ENCODE results near the gene MYL3.
"Not testable (repeated sequence)": the region's sequence is repeated elsewhere in the genome, so short reads cannot be mapped to it uniquely, and the experiment has no call there.

The MYL3 gene

DNA sequence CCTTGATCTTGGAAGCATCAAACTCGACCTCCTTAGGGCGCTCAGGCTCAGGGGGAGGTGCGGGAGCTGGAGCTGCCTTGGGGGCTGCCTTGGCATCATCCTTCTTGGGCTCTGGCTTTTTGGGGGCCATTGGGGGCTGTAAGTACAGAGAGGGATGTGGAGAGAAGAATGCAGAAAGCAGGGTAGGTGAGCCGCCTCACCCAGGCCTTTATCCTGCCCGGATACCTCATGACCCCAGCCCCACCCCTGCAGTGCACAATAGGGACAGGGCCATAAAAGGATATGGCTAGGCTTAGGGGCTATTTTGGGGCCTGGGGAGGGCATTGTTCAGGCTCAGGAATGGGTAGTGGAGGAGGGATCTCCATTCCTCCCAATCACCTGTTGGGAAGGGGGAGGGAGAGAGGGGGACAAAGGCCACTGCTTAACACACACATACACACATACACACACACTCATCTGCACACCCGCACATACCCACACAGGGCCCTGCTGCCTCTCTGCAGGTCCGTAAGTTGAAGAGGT lies at the start of gene MYL3:
Gene MYL3 (minus strand): TSS at position 184 of the 522 bp plus-strand sequence. CDS start 54 bp downstream, at position 130.
- no peak for DNase-seq

DNA sequence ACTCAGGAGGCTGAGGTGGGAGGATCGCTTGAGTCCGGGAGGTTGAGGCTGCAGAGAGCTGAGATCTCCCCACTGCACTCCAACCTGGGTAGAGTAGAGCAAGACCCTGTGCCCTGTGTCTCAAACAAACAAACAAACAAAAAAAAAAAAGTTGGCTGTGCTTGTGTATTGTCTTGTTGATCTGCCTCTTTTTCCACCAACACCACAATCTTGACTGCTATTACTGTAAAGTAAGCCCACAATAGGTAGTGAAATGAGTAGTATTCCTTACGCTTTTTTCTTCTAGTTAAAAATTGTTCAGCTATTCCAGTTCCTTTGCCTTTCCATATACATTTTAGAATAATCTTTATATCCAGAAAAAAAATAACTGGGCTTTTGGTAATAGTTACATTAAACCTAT lies 49.7 kb upstream of the MYL3 start:
- DNase-seq = no peak

DNA sequence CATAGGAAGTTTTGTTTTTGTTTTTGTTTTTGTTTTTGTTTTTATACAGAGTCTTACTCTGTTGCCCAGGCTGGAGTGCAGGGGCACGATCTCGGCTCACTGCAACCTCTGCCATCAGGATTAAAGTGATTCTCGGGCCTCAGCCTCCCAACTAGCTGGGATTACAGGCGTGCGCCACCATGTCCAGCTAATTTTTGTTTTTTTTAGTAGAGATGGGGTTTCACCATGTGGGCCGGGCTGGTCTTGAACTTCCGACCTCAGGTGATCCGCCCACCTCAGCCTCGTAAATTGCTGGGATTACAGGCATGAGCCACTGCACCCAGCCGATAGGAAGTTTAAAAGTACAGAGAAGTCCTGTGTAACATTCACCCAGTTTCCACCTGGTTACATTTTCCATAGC lies 47.7 kb upstream of the MYL3 start:
- DNase-seq = not testable (repeated sequence)

DNA sequence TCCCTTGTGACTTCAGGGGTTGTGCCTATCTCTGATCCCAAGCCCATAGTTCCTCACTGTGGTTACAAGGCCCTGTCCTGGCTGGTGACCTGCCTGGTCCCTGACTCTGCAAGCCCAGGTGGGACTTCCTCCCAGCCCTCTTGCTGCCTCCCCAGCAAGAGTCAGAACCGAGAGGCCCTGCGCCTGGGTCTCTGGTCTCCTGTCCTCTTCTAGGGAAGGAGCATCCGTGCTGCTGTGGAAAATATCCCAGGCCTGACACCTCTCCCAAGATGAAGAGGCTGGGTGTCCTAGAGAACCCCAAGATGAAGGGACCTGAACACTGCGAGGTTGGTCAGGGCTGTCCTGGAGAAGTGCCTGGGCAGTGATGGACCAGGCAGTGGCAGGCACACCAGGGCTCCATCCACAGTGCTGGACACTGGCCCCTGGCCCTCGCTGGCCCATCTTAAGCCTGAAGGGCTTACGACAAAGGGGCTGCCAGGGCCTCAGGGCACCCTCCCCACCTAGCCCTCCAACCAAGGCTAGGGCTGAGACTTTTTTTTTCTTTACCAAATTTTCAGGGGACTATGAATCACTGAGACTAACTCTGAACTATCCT lies 47.0 kb upstream of the MYL3 start:
- no peak for DNase-seq

DNA sequence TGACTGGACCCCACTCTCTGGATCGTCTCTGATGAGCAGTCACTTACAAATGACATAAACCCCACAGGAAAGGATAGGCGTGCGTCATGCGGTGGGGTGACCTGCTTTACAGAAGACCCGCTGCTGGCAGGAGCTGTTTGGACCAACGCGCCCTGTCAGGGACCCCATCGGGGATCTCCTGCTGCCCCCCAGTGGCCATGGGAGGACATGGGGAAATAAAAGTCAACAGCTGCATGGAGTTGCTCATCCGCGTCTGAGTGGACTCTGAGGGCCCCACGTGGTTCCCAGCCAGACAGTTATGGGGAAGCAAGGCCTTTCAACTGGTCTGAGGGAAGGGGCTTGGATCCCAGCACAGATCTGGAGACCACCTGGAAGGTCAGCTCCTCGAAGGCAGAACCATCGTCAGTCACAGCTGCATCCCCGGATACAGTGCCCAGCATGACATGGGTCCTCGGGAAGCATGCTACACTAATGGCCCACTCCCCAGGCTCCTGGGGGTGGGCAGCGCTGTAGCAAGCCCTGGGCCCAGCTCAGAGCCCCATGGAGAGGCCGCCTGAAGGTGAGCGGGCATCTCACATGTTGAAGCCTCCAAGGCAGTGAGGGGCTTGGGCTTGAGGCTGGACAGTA lies 46.4 kb upstream of the MYL3 start:
- peak; percentile 90 for DNase-seq

DNA sequence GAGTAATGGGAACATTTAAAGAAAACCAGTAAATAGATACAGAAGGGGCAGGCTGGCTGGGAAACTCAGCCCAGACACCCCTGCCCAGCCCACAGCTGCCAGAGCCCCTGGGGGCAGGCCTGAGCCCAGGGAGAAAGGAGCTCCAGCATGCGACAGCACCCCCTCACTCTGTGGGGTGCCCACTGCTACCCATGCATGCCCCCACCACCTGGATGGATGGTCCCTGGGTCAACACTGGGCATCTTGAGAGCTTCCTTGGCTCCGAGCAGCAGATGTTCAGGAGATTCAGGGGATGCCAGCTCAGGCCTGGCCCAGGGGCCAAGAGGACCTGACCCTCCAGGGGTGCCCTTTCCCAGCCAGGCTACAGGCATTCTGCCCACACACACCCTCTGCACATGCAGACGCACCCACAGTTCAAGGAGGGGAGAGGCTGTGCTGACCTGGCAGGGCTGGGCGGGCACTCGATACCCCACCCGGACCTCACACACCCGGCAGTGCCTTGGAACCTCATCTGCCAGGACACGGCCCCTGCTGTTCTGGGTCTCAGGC lies 45.8 kb upstream of the MYL3 start:
- DNase-seq = no peak

DNA sequence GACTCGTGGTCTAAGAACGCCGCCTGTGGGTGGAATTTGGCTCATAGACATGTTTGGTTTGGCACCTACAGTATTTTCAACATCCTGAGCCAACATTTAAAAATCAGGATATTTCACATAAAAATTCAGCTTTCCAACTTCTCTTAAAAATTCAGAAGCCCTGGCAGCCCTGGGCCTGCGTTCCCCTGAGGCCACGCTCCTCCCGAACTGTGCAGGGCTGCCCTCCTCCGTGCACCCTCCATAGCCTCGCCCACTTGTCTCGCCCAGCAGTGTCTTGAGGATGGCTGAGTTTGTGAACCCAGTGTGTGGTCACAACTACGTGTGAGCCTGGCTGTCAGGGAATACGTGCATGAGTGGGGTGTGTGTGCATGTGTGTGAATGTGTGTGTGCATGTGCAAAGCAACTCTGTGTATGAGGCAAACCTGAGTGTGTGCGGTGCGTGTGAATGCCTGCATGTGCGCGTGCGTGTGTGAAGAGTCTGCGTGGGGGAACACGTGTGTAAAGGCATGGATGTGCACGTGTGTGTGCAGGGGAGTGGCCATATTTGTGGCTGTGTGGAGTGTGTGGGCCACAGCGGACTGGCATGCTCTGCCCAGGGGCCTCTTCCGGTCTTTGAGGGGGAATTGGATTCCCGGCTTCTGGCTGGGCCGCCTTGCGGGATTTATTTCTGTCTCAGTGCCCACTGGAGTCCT lies 45.2 kb upstream of the MYL3 start:
- peak; percentile 53 for DNase-seq

DNA sequence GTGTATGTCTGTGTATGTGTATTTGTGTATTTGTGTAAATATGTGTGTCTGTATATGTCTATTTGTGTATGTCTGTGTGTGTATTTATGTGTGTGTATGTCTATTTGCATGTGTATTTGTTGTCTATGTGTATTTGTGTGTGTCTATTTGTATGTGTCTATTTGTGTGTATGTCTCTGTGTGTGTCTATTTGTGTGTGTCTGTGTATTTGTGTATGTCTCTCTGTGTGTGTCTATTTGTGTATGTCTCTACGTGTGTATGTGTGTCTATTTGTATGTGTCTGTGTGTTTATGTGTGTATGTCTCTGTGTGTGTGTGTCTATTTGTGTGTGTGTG lies 44.7 kb upstream of the MYL3 start:
- no peak for DNase-seq

DNA sequence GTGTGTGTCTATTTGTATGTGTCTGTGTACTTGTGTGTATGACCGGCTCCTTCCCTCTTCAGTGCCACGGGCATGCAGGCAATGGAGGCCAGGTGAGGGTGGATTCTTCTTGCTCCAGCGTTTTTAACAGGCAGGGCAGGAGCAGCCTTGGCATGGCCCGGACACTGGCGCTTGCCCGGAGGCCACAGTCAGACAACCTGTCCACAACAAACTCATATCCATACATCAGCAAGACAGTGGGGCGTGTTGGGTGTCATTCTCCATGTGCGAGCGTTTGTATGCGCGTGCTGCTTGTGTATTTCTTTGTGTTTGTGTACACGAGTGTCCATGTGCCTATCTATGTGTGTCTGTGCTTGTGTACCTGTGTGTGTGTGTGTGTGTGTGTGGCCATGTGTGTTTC lies 44.0 kb upstream of the MYL3 start:
- no peak for DNase-seq

DNA sequence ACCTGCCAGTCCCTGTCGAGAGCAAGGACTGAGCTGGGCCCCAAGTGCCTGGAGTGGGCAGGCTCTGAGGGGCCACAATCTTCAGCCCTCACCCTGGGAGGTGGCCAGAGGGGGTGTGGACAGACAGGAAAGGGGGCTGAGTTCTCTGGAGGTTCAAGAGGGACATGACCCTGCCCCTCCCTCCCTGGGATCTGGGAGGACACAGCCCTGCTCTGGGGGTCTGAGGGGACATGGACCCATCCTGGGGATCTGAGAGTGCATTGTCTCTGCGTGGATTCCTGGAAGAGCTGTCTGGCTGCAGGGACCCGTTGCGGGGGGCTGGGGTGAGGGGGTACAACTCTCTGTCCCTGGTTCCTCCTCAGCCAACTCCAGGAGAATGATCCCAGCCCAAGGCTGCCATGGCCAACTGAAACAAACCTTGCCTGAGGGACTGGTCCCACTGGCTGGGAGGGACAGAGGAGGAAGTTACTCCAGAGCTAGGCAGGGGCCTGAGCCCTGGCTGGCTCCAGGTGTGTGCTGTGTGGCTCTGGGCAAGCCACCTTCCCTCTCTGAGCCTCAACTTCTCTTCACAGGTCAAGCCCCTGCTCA lies 43.3 kb upstream of the MYL3 start:
- no peak for DNase-seq

DNA sequence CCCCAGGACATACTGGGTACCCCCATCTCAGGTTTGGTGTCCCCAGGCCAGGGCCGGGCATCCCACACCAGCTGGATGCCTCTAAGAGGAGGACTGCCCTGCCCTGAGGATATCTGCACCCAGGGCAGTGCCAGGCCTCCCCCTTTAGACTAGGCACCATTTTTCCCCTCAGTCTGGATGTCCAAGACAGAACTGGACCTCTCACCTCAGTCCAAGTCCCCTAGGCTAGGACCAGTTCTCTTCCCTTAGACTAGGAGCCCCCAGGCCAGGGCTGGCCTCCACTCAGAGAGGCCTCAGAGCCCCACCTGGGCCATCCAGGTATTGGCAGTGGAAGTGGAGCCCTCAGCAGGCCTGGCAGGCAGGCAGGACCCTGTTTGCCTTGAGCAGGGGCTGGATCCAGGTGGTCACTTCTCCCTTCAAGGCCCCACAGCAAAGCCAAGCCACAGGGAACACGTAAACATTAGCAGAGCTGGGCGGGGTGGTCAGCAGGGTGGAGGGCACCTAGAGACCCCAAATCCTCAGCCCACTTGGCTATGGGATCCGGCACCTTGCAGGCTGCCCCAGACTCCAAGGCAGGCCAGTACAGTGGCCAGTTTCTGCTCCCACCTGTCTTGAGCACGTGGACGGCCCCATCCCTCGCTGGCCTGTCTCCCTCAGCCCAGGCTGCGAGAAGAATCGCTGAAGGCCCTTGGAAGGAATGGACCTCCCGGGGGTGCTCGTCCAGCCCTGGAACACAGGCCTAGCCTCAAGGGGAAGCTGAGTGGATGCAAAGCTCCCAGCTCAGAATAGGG lies 42.6 kb upstream of the MYL3 start:
- DNase-seq = no peak

DNA sequence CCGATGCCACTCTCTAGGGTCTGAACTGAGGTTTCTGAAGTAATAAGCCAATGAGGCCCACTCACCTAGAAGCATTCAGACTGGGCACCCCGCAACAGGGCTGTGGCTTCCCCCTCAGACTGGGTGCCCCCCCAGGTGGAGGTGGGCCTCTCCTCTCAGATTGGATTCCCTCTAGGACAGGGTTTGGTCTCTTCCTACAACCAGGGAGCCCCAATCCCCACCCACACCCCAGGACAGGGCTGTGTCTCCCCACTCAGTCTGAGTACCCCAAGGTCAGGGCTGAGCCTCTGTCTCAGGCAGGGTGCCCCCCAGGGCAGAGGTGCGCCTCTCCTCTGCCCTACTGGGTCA lies 41.9 kb upstream of the MYL3 start:
- DNase-seq = no peak

DNA sequence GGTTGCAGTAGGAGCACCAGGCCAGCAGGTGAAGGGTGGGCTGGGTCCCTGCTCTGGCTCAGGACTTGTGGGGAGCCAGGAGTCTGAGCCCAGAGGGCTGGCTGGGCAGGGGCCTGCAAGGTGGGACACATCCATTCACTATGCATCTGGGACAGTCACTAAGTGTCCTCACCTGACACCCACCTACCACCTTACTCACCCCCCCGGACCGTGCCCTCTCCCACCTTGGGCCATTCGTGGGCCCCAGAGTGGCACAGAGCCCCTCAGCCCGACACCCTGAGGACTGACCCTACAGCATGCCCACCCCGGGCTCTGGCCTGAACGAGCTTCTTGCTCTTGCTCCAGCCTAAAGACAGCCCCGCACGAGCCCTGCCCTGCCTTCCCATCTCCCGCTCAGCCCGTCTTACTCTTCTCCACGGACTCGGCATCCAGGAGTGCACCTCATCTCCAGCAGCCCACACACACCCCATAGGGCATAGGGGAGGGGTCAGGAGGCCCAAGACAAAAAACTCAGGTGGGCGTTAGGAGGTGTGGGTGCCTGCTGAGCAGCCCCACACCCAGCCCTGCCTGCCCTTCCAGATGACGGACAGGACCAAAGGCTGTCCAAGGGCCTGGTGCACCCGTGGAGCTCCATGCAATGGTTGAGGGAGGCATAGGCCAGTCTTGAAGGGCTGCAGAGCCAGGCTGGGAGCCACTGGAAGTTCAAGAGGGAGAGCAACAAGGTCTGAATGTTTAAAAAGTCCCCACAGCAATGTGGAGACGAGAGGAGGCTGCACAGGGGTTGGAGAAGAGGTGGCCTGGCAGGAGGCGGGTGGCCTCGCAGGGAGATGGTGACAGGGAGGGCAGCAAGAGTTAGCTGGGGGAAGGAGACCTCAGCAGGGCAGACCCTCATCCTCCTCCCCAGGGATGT lies 41.3 kb upstream of the MYL3 start:
- no peak for DNase-seq

DNA sequence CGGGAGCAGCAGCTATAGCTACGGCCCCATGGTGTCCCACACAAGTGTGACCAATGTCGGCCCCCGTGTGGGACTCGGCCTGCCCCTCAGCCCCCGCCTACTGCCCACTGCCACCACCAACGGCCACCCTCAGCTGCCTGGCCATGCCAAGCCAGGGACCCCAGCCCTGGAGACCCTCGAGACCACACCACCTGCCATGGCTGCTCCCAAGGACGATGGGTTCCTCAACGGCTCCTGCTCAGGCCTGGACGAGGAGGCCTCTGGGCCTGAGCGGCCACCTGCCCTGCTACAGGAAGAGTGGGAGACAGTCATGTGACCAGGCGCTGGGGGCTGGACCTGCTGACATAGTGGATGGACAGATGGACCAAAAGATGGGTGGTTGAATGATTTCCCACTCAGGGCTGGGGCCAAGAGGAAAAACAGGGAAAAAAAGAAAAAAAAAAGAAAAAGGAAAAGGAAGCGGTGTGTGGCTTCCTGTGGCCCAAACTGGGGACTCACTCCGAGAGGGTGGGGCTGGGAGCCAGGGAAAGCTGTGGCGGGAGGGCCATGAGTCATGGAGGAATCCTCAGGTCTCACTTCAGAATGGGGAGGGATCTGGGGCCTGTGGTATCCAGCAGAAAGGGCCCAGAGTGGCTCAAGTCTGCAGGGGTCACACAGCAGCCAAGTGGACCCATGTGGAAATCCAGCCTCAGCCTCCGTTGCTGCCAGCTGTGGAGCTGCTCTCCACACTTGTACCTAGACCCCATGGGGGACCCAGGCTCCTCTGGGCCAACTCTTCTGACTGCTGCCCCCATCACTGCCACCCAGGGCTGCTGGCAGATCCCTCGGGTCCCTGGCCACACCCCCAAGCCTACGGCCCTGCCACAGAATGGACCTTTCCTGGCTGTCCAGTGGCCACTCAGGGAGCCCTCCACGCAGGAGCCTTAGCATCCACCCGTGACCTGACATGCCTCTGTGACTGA lies 40.4 kb upstream of the MYL3 start:
- no peak for DNase-seq

DNA sequence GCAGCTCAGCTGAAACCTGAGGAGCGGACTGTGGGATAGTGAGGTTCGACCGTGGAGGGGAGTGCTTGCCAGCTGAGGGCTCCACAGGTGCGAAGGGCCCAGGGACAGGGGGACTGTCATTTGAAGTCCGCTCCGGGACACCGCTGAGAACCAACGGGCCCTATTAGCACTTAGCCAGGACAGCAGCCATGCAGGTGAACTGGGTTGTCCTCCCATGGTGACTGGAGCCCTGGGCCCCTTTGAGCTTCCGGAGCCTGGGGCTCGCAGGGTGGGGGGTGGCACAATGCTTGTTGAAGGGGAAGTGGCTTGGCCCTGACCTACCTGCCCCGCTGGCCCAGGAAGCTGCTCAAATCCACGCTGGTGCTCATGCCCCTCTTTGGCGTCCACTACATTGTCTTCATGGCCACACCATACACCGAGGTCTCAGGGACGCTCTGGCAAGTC lies 39.0 kb upstream of the MYL3 start:
- DNase-seq = no peak

DNA sequence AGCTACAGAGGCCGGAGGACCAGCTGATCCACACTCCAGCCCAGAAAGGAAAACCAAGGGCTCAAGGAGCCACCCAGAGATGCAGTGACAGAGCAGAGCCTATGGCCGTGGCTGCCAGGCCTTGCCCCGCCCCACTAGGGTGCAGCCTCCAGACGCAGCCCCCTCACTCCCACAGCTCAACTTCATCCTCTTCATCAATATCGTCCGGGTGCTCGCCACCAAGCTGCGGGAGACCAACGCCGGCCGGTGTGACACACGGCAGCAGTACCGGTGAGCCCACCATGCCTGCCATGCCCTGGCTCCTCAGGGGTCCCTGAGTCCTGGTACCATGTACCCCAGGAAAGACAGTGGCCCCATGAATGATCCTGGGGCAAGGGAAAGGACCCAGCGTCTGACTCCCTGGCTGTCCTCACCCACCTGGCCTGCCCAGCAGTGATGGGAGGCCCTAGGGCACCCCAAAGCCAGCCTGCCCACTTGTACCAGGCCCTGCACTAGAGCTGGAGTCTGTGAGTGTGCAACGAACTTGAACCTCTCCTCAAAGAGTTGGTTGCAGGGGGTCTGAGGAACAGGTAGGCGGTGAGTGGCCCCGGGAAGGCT lies 38.4 kb upstream of the MYL3 start:
- no peak for DNase-seq

DNA sequence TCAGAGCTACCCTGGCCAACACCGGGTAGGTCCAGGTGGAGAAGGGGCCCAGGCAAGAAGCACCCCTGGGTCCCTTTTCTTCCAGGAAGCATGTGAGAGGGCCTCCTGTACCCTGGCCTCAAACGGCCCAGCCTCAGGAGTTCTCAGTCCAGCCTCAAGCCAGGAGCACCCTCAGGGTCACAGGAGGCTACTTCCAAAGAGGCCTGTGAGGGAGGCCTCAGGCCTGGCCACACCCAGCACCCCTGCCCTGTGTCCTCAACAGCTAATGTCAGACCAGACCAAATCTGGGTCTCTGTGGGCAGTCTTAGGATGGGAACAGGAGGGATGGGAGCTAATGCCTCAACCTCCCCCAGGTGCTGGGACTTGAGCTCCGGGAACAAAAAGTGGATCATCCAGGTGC lies 37.8 kb upstream of the MYL3 start:
- DNase-seq = no peak

DNA sequence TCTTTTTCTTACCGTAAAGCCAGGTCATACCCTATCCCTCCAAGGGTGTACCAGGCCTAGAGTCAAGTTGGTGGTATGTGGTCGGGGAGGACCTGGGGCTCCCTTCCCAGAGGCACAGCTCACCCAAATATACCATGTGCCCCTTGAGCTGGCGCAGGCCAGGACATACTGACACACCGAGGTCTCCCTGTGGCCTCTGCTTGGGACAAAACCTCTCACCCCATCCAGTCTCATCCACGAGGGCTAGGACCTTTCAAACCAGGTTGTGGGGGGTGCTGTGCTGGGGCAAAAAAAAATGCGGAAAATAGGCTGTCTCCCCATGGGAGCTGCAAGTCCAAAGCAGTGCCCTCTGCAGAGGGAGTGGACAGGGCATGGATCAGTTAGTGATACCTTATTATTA lies 37.1 kb upstream of the MYL3 start:
- no peak for DNase-seq

DNA sequence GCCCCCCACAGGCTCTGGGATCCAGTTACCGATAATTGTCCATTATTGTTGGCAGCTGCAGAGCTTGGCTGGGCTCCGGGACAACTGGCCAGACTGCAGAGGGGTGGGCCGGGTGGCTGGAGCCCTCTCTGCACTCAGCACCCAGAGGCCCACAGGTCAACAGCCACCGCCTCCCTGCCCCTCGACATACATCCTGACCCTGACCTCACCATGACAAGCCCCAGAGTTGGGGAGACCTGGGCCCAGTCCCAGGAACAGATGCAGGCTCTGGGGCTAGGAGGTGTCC lies 36.7 kb upstream of the MYL3 start:
- peak; percentile 51 for DNase-seq
